Endodermal cell (in vitro differentiated cells): Measurements from ENCODE around the gene SSC5D. TPM values are rescaled to one million over a fixed set of nuclear protein-coding genes. Genes with fewer than 3 reads are reported as not detected.

Experiments used
- DNase-seq: peaks from one replicate; pipeline ENCODE4 v3.0.0-alpha.2; 2017
- H3K27ac ChIP-seq: 2 replicates; pipeline ENCODE4 v1.5.1; 2013; ENCODE audit warnings: mild to moderate bottlenecking, low read depth, low read length, moderate library complexity
- H3K27me3 ChIP-seq: 2 replicates; pipeline ENCODE4 v1.6.1; 2013; ENCODE audit warnings: mild to moderate bottlenecking, low read length, moderate library complexity; ENCODE audit not compliant: insufficient read depth, control insufficient read depth, poor library complexity, severe bottlenecking
- H3K36me3 ChIP-seq: 2 replicates; pipeline ENCODE4 v1.7.0; 2013; ENCODE audit warnings: mild to moderate bottlenecking, low read length, moderate library complexity; ENCODE audit not compliant: control insufficient read depth, insufficient read depth
- H3K4me1 ChIP-seq: one replicate; pipeline ENCODE4 v1.7.0; 2013; ENCODE audit warnings: low read length; ENCODE audit not compliant: control insufficient read depth, insufficient read depth
- H3K4me3 ChIP-seq: 2 replicates; pipeline ENCODE4 v1.5.1; 2013; ENCODE audit warnings: mild to moderate bottlenecking, low read length, moderate library complexity
- H3K9ac ChIP-seq: 2 replicates; pipeline ENCODE4 v1.6.1; 2013; ENCODE audit warnings: mild to moderate bottlenecking, low read length, moderate library complexity; ENCODE audit not compliant: poor library complexity, severe bottlenecking; ENCODE audit errors: extremely low read depth
- H3K9me3 ChIP-seq: 2 replicates; pipeline ENCODE4 v1.6.1; 2013; ENCODE audit warnings: mild to moderate bottlenecking, low read length, moderate library complexity; ENCODE audit not compliant: control insufficient read depth
- H3K27ac Mint-ChIP-seq: 2 replicates; pipeline ENCODE4 v1.8.0; 2020; ENCODE audit warnings: mixed read lengths
- H3K27me3 Mint-ChIP-seq: 2 replicates; pipeline ENCODE4 v1.8.0; 2021; ENCODE audit warnings: mild to moderate bottlenecking, mixed read lengths; ENCODE audit not compliant: insufficient read depth
- H3K36me3 Mint-ChIP-seq: 2 replicates; pipeline ENCODE4 v1.8.0; 2020; ENCODE audit warnings: low read depth, mixed read lengths
- H3K4me1 Mint-ChIP-seq: 2 replicates; pipeline ENCODE4 v1.8.0; 2020; ENCODE audit warnings: mixed read lengths
- H3K4me3 Mint-ChIP-seq: 2 replicates; pipeline ENCODE4 v1.8.0; 2020; ENCODE audit warnings: mild to moderate bottlenecking, moderate library complexity, mixed read lengths
- H3K9me3 Mint-ChIP-seq: 2 replicates; pipeline ENCODE4 v1.8.0; 2020; ENCODE audit warnings: mild to moderate bottlenecking, mixed read lengths
- WGBS, 2 experiments: methylation state at CpG; one replicate each; pipeline versions ENCODE4 v1.1.5 to v1.1.7; 2013; ENCODE audit warnings: missing lambda C conversion rate in 2 of 2, mixed read lengths in 1 of 2; ENCODE audit not compliant: insufficient coverage in 1 of 2, insufficient read length in 1 of 2; 5-methylcytosine and 5-hydroxymethylcytosine counted together
- total RNA-seq, 2 donors: library from RNA; stranded (reverse); fragmentation: NEBNext Ultra II Directional in 1 of 2; extraction: Animal tissue kit (Norgen Biotek cat#: 25700) in 1 of 2; gene quantifications; 2 replicates in 1 of 2; 3 replicates in 1 of 2; pipeline ENCODE4 v1.2.1, GENCODE V29; 2021
- TF ChIP-seq, protein P1 (sequence below): fragments of 200-600 bp; sonication (generic); conservative IDR thresholded peaks from 2 replicates; pipeline ENCODE4 v1.5.0; 2021; ENCODE audit warnings: antibody characterized with exemption, mild to moderate bottlenecking

The SSC5D gene
- total RNA-seq, 2 donors from 2014 or later: 1.4 to 2.4 TPM

DNA sequence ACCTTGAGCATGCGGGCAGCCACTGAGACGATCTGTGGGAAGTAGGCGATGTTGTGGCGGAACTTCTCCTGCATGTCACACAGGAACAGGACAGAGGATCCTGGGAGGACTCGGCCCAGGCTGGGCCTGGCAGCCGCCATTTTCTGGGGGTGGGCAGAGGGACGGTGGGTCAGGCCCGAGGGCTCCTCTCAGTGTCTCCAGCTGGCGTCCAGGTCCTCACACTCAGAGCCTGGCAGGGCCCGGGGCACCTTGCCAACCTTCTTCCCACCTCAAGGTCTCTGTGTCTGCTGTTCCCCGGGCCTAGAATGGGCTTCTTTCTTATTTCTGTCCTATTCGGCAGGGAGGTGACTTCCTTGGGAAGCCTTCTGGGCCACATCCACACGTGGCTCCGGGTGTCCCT, 31.9 kb upstream of the SSC5D start:
- H3K4me1 Mint-ChIP-seq: peaks cover 14% of the 10 kb centered on the region
- H3K27me3 ChIP-seq: peaks cover 22% of the 10 kb centered on the region

DNA sequence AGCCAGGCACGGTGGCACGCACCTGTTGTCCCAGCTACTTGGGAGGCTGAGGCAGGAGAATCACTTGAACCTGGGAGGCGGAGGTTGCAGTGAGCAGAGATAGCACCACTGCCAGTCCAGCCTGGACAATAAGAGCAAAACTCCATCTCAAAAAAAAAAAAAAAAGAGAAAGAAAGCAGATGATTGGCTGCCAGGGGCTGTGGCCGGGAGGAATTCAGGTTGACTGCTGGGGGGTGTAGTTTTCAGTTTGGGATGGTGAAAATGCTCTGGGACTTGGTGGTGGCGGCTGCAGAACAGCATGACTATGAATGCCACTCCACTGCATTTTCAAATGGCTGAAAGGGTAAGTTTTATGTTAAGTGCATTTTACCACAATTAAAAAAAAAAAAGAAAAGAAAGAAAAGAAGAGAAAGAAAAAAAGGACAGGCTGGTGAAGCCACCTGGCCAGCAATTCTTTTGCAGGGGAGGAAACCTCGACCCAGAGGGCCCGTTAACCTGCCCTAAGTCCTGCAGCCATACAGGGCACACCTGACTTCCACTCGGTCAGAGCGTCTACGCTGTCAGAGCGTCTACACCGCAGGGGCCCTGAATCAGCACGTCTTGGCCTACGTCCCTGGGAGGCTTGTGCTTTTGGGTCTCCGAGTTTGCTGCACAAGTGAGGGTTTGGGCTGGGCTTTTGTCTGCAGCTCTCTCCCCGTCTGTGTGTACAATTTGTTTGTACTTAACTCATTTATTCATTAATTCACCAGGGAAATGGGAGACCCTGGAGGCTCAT, 30.4 kb upstream of the SSC5D start:
- Histone ChIP-seq H3K4me1 (peaks cover 4% of the 10 kb centered on the region), H3K9ac (no peak overlapping the region), H3K36me3 (no peaks in the 10 kb centered on the region), H3K4me3 (no peak overlapping the region), H3K9me3 (no peaks in the 10 kb centered on the region), H3K27me3 (peaks cover 7% of the 10 kb centered on the region), H3K27ac (no peak overlapping the region)
- Mint-ChIP-seq H3K9me3 (no peaks in the 10 kb centered on the region), H3K27ac (no peak overlapping the region), H3K4me3 (no peak overlapping the region), H3K27me3 (peaks cover 21% of the 10 kb centered on the region), H3K36me3 (peaks cover 20% of the 10 kb centered on the region), H3K4me1 (peaks cover 11% of the 10 kb centered on the region)
- DNase-seq: no peak
- 81 to 85% methylated on average over 12 to 15 of the region's 16 CpGs for WGBS, 2 experiments
- TF ChIP-seq, protein P1, sequence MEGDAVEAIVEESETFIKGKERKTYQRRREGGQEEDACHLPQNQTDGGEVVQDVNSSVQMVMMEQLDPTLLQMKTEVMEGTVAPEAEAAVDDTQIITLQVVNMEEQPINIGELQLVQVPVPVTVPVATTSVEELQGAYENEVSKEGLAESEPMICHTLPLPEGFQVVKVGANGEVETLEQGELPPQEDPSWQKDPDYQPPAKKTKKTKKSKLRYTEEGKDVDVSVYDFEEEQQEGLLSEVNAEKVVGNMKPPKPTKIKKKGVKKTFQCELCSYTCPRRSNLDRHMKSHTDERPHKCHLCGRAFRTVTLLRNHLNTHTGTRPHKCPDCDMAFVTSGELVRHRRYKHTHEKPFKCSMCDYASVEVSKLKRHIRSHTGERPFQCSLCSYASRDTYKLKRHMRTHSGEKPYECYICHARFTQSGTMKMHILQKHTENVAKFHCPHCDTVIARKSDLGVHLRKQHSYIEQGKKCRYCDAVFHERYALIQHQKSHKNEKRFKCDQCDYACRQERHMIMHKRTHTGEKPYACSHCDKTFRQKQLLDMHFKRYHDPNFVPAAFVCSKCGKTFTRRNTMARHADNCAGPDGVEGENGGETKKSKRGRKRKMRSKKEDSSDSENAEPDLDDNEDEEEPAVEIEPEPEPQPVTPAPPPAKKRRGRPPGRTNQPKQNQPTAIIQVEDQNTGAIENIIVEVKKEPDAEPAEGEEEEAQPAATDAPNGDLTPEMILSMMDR: no peak

More for the DNA sequence above, 31.9 kb upstream of the SSC5D start:
- TF ChIP-seq, protein P1: no peak
- WGBS, 2 experiments: 94 to 96% methylated on average over 11 to 14 of the region's 14 CpGs
- H3K36me3 Mint-ChIP-seq: peaks cover 20% of the 10 kb centered on the region
- H3K9ac ChIP-seq: no peak overlapping the region
- H3K27me3 Mint-ChIP-seq: peaks cover 27% of the 10 kb centered on the region
- H3K4me1 ChIP-seq: peaks cover 4% of the 10 kb centered on the region
- H3K27ac Mint-ChIP-seq: no peak overlapping the region
- no peaks in the 10 kb centered on the region for H3K9me3 Mint-ChIP-seq
- no peak for DNase-seq
- H3K27ac ChIP-seq: no peak overlapping the region
- H3K36me3 ChIP-seq: no peaks in the 10 kb centered on the region
- no peaks in the 10 kb centered on the region for H3K9me3 ChIP-seq
- no peak overlapping the region for H3K4me3 Mint-ChIP-seq
- H3K4me3 ChIP-seq: no peak overlapping the region

DNA sequence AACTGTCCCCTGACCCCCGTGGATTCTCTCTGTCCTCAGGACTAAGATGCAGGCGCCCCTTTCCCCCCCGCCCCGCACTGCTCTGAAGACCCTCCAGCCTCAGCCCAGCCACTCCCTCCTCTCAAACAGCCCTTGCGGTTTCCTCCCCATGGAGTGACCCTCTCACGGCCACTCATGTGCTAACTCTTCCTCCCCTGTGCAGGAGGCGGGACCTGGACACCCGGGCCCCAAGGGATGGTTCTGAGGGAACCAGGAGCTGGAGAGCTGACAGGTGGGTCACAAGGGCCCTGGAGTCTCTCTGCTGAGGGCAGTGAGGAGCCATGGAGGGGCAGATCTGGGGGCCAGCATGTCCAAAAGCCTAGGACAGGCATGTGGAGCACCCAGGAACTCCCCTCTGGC, 28.7 kb upstream of the SSC5D start:
- H3K4me1 Mint-ChIP-seq: peaks cover 18% of the 10 kb centered on the region
- H3K27ac Mint-ChIP-seq: no peak overlapping the region
- Histone ChIP-seq H3K9me3 (no peaks in the 10 kb centered on the region), H3K27ac (no peak overlapping the region), H3K36me3 (no peaks in the 10 kb centered on the region), H3K4me1 (peaks cover 4% of the 10 kb centered on the region), H3K9ac (no peak overlapping the region), H3K4me3 (peak overlapping the region; percentile 90), H3K27me3 (no peaks in the 10 kb centered on the region)
- peaks cover 20% of the 10 kb centered on the region for H3K27me3 Mint-ChIP-seq
- 89% methylated on average over 8 of the region's 8 CpGs; no CpG with 5 or more reads in 1 of the 2 experiments for WGBS, 2 experiments
- TF ChIP-seq, protein P1: no peak
- DNase-seq: no peak
- peaks cover 20% of the 10 kb centered on the region for H3K36me3 Mint-ChIP-seq
- H3K9me3 Mint-ChIP-seq: no peaks in the 10 kb centered on the region
- peak overlapping the region; percentile 69 for H3K4me3 Mint-ChIP-seq
